ENCODE measurements around the gene ZKSCAN8.

DNA sequence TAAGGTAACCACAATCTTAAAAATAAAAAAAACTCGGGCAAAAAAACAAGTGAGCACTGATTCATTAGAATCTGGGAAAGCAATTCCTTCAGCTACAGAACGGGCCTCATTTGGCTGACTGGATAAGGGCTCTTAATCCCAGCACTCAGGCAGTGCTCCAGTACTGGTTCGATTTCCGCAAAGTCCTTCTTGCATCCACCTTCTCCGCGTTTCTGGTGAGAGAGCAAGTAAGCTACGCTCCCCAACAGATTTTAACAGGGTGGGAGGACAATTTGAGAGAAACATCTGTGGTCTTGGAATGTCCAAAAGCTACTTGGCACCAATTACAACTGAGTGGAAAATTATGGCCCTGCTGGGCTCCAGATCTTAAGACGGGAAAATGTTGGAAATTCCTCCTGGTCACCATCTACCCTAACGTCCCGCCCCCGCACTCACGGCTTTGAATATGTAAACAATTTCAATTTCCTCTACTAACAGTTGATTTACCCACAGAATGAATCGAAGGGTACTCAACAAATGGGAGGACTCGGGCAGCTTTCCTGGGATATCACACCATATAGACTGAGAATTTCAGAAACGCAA lies 65.3 kb downstream of the ZKSCAN8 start:
- TF ChIP-seq, protein P1, sequence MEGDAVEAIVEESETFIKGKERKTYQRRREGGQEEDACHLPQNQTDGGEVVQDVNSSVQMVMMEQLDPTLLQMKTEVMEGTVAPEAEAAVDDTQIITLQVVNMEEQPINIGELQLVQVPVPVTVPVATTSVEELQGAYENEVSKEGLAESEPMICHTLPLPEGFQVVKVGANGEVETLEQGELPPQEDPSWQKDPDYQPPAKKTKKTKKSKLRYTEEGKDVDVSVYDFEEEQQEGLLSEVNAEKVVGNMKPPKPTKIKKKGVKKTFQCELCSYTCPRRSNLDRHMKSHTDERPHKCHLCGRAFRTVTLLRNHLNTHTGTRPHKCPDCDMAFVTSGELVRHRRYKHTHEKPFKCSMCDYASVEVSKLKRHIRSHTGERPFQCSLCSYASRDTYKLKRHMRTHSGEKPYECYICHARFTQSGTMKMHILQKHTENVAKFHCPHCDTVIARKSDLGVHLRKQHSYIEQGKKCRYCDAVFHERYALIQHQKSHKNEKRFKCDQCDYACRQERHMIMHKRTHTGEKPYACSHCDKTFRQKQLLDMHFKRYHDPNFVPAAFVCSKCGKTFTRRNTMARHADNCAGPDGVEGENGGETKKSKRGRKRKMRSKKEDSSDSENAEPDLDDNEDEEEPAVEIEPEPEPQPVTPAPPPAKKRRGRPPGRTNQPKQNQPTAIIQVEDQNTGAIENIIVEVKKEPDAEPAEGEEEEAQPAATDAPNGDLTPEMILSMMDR (optimal IDR thresholded peaks at IDR 0.05 in 1 of 3, IDR thresholded peaks at IDR 0.05 in 1 of 3, conservative IDR thresholded peaks at IDR 0.05 in 1 of 3; ENCODE audit: extremely low read depth in 1 of 3, insufficient read depth in 2 of 3, low read length in 3 of 3), result no peak
- TF ChIP-seq EZH2 (IDR thresholded peaks at IDR 0.05; ENCODE audit: low read length), result no peak
